H9 (cell line): Measurements from ENCODE around the gene ZNF281. TPM values are rescaled to one million over a fixed set of nuclear protein-coding genes. Genes with fewer than 3 reads are reported as not detected.

Experiments used
- DNase-seq: peaks from one replicate; pipeline ENCODE4 v3.0.0-alpha.2; 2017
- H2AFZ ChIP-seq: one replicate; pipeline ENCODE4 v1.6.1; 2013; ENCODE audit warnings: mild to moderate bottlenecking, low read length, control low read depth, moderate library complexity
- H2AK5ac ChIP-seq: 2 replicates; pipeline ENCODE4 v1.6.1; 2013; ENCODE audit warnings: low read length, control low read depth, mixed read lengths; ENCODE audit not compliant: insufficient read length
- H2BK120ac ChIP-seq: one replicate; pipeline ENCODE4 v1.6.1; 2013; ENCODE audit warnings: low read depth, mild to moderate bottlenecking, low read length, control low read depth, inconsistent platforms; ENCODE audit not compliant: poor library complexity, severe bottlenecking
- H2BK12ac ChIP-seq: 2 replicates; pipeline ENCODE4 v1.6.1; 2013; ENCODE audit warnings: low read length, control low read depth, mixed read lengths, low read depth; ENCODE audit not compliant: insufficient read length
- H2BK15ac ChIP-seq: 2 replicates; pipeline ENCODE4 v1.6.1; 2013; ENCODE audit warnings: low read depth, low read length, control low read depth
- H2BK20ac ChIP-seq: one replicate; pipeline ENCODE4 v1.6.1; 2013; ENCODE audit warnings: low read depth, mild to moderate bottlenecking, low read length, control low read depth, inconsistent platforms; ENCODE audit not compliant: poor library complexity, severe bottlenecking
- H2BK5ac ChIP-seq: 2 replicates; pipeline ENCODE4 v1.6.1; 2013; ENCODE audit warnings: low read length, control low read depth, mixed read lengths; ENCODE audit not compliant: insufficient read length
- H3K14ac ChIP-seq: 2 replicates; pipeline ENCODE4 v1.6.1; 2013; ENCODE audit warnings: low read length, control low read depth; ENCODE audit not compliant: insufficient read depth
- H3K18ac ChIP-seq: 2 replicates; pipeline ENCODE4 v1.6.1; 2013; ENCODE audit warnings: low read depth, mild to moderate bottlenecking, mixed read lengths, low read length, control low read depth; ENCODE audit not compliant: insufficient read length
- H3K23ac ChIP-seq: 2 replicates; pipeline ENCODE4 v1.6.1; 2013; ENCODE audit warnings: low read length, control low read depth, mixed read lengths, low read depth; ENCODE audit not compliant: insufficient read length
- H3K23me2 ChIP-seq: 2 replicates; pipeline ENCODE4 v1.6.1; 2013; ENCODE audit warnings: low read depth, mild to moderate bottlenecking, mixed read lengths, low read length, control low read depth; ENCODE audit not compliant: insufficient read length, poor library complexity, severe bottlenecking
- H3K27ac ChIP-seq: 2 replicates; pipeline ENCODE4 v1.5.1; 2013; ENCODE audit warnings: low read length, control low read depth, mixed read lengths, low read depth; ENCODE audit not compliant: insufficient read length
- H3K27me3 ChIP-seq: 2 replicates; pipeline ENCODE4 v1.6.1; 2013; ENCODE audit warnings: low read length, control low read depth, inconsistent platforms; ENCODE audit not compliant: insufficient read depth
- H3K4ac ChIP-seq: 2 replicates; pipeline ENCODE4 v1.6.1; 2013; ENCODE audit warnings: low read depth, mild to moderate bottlenecking, control low read depth, inconsistent platforms, low read length, moderate library complexity
- H3K4me1 ChIP-seq: 2 replicates; pipeline ENCODE4 v1.6.1; 2013; ENCODE audit warnings: low read length, control low read depth, inconsistent platforms; ENCODE audit not compliant: insufficient read depth
- H3K4me2 ChIP-seq: 2 replicates; pipeline ENCODE4 v1.6.1; 2013; ENCODE audit warnings: low read length, control low read depth, mixed read lengths; ENCODE audit not compliant: insufficient read length, insufficient read depth
- H3K56ac ChIP-seq: 2 replicates; pipeline ENCODE4 v1.6.1; 2013; ENCODE audit warnings: low read depth, mild to moderate bottlenecking, mixed read lengths, low read length, control low read depth; ENCODE audit not compliant: insufficient read length
- H3K79me1 ChIP-seq: 2 replicates; pipeline ENCODE4 v1.6.1; 2013; ENCODE audit warnings: low read depth, mild to moderate bottlenecking, moderate library complexity, low read length, control low read depth, inconsistent platforms; ENCODE audit not compliant: insufficient read depth, poor library complexity, severe bottlenecking
- H3K79me2 ChIP-seq: 2 replicates; pipeline ENCODE4 v1.6.1; 2013; ENCODE audit warnings: low read length, control low read depth, inconsistent platforms; ENCODE audit not compliant: insufficient read depth
- H3K9ac ChIP-seq: 2 replicates; pipeline ENCODE4 v1.6.1; 2013; ENCODE audit warnings: low read length, control low read depth, mixed read lengths; ENCODE audit not compliant: insufficient read length; ENCODE audit errors: extremely low read depth
- H3K9me3 ChIP-seq: one replicate; pipeline ENCODE4 v1.6.1; 2013; ENCODE audit warnings: low read depth, low read length, inconsistent platforms; ENCODE audit not compliant: control insufficient read depth
- H3T11ph ChIP-seq: one replicate; pipeline ENCODE4 v1.6.1; 2013; ENCODE audit warnings: mild to moderate bottlenecking, low read length, control low read depth, inconsistent platforms
- H4K20me1 ChIP-seq: one replicate; pipeline ENCODE4 v1.6.1; 2013; ENCODE audit not compliant: control insufficient read depth, insufficient read length, insufficient read depth
- H4K5ac ChIP-seq: 2 replicates; pipeline ENCODE4 v1.6.1; 2013; ENCODE audit warnings: low read depth, mild to moderate bottlenecking, mixed read lengths, low read length, control low read depth; ENCODE audit not compliant: insufficient read length
- H4K8ac ChIP-seq: replicated peaks from 2 replicates; pipeline ENCODE4 v1.6.1; 2013; ENCODE audit warnings: low read length, control low read depth, mixed read lengths, low read depth; ENCODE audit not compliant: insufficient read length
- H4K91ac ChIP-seq: 2 replicates; pipeline ENCODE4 v1.6.1; 2013; ENCODE audit warnings: low read depth, mild to moderate bottlenecking, moderate library complexity, mixed read lengths, low read length, control low read depth; ENCODE audit not compliant: insufficient read length
- H3K27ac Mint-ChIP-seq, 3 experiments: 2 replicates in 2 of 3; 3 replicates in 1 of 3; pipeline ENCODE4 v1.8.0; 2020 to 2021; ENCODE audit warnings: mixed read lengths in 3 of 3, mild to moderate bottlenecking in 1 of 3, moderate library complexity in 1 of 3
- H3K27me3 Mint-ChIP-seq: 2 replicates; pipeline ENCODE4 v1.8.0; 2021; ENCODE audit warnings: low read depth, mild to moderate bottlenecking, moderate library complexity, mixed read lengths
- H3K36me3 Mint-ChIP-seq, 3 experiments: 2 replicates in 2 of 3; 3 replicates in 1 of 3; pipeline ENCODE4 v1.8.0; 2020 to 2021; ENCODE audit warnings: low read depth in 3 of 3, mixed read lengths in 3 of 3; ENCODE audit not compliant: insufficient read depth in 1 of 3
- H3K4me1 Mint-ChIP-seq, 2 experiments: 2 replicates each; pipeline ENCODE4 v1.8.0; 2020; ENCODE audit warnings: mixed read lengths in 2 of 2
- H3K4me3 Mint-ChIP-seq, 2 experiments: 2 replicates in 1 of 2; 3 replicates in 1 of 2; pipeline ENCODE4 v1.8.0; 2020 to 2021; ENCODE audit warnings: mild to moderate bottlenecking in 2 of 2, mixed read lengths in 2 of 2, moderate library complexity in 1 of 2
- H3K9me3 Mint-ChIP-seq, 2 experiments: 2 replicates in 1 of 2; 3 replicates in 1 of 2; pipeline ENCODE4 v1.8.0; 2020; ENCODE audit warnings: mild to moderate bottlenecking in 2 of 2, mixed read lengths in 2 of 2, moderate library complexity in 1 of 2
- CTCF ChIP-seq: fragments of 200-600 bp; sonication (generic); conservative IDR thresholded peaks from 3 replicates; pipeline ENCODE4 v1.8.0; 2021; ENCODE audit warnings: antibody characterized with exemption, mild to moderate bottlenecking
- WGBS: extraction: QIAGEN DNeasy Blood & Tissue Kit; methylation state at CpG from one replicate; pipeline ENCODE4 v1.1.7; 2013; ENCODE audit warnings: missing lambda C conversion rate, low lambda C conversion rate, mixed read lengths; ENCODE audit not compliant: insufficient read length; ENCODE audit errors: extremely low coverage; 5-methylcytosine and 5-hydroxymethylcytosine counted together
- total RNA-seq: library from RNA; stranded (reverse); gene quantifications from 2 replicates; pipeline ENCODE4 v1.2.1, GENCODE V29; 2021

The ZNF281 gene
- total RNA-seq, 1 experiment from 2014 or later: 75.2 TPM

- peak overlapping the region; percentile 21 for H3K4me2 ChIP-seq
- no peaks in the 10 kb centered on the region for H3K9me3 Mint-ChIP-seq
- H3T11ph ChIP-seq: no peak overlapping the region
- no peak overlapping the region for H3K14ac ChIP-seq
- no peak overlapping the region for H4K5ac ChIP-seq
- H3K4me1 ChIP-seq: peaks cover 7% of the 10 kb centered on the region; the same call in 1 of the 2 replicates
- H3K27ac Mint-ChIP-seq: peak overlapping the region; percentile 42 to 86 (median 80)
- peak overlapping the region in 1 of 2 experiments; percentile 41; a peak in 2 of 5 replicates for H3K4me3 Mint-ChIP-seq
- no peak for TF ChIP-seq CTCF
- H2BK120ac ChIP-seq: no peak overlapping the region
- peak overlapping the region; percentile 61 for H3K27ac ChIP-seq
- no peak overlapping the region for H3K56ac ChIP-seq
- no peak overlapping the region for H4K91ac ChIP-seq
- H4K8ac ChIP-seq: no peak overlapping the region
- H2AFZ ChIP-seq: no peak overlapping the region
- no CpG with 5 or more reads among the region's 8 CpGs for WGBS
- H2BK12ac ChIP-seq: peak overlapping the region; percentile 35
- no peak overlapping the region for H3K18ac ChIP-seq
- H3K79me1 ChIP-seq: no peaks in the 10 kb centered on the region
- H2BK20ac ChIP-seq: no peak overlapping the region
- H3K4ac ChIP-seq: no peak overlapping the region
- H2AK5ac ChIP-seq: no peak overlapping the region
- H3K9ac ChIP-seq: no peak overlapping the region
- no peaks in the 10 kb centered on the region for H3K79me2 ChIP-seq
- no peak overlapping the region for H2BK5ac ChIP-seq
- no peak for DNase-seq
- no peaks in the 10 kb centered on the region for H3K9me3 ChIP-seq
- H3K27me3 ChIP-seq: no peaks in the 10 kb centered on the region
- H3K36me3 Mint-ChIP-seq: peaks cover 4 to 14% (median 5%) of the 10 kb centered on the region in 3 experiments; a peak in 6 of 7 replicates
- H3K23ac ChIP-seq: no peak overlapping the region
- H3K4me1 Mint-ChIP-seq: peaks cover 23 to 38% of the 10 kb centered on the region in 2 experiments
- H4K20me1 ChIP-seq: no peaks in the 10 kb centered on the region
- H3K27me3 Mint-ChIP-seq: no peaks in the 10 kb centered on the region
- H3K23me2 ChIP-seq: no peaks in the 10 kb centered on the region
- no peak overlapping the region for H2BK15ac ChIP-seq
These were observed 43.2 kb upstream of the ZNF281 start for GRCh38 chr1:200452850-200453552.
